ENCODE measurements around the gene STAMBP.

GRCh38 chr2:73899801-73900336 lies 71.1 kb downstream of the STAMBP start:
- TF ChIP-seq CEBPZ (IDR thresholded peaks at IDR 0.05; ENCODE audit: low read length) = no peak
- TF ChIP-seq ZNF431 (CRISPR knock-in tag; IDR thresholded peaks at IDR 0.05; ENCODE audit: borderline replicate concordance, low read depth) = no peak
- TF ChIP-seq NONO (IDR thresholded peaks at IDR 0.05) = no peak
- TF ChIP-seq NONO (CRISPR knock-in tag; conservative IDR thresholded peaks at IDR 0.05) = no peak
- TF ChIP-seq, protein P1, sequence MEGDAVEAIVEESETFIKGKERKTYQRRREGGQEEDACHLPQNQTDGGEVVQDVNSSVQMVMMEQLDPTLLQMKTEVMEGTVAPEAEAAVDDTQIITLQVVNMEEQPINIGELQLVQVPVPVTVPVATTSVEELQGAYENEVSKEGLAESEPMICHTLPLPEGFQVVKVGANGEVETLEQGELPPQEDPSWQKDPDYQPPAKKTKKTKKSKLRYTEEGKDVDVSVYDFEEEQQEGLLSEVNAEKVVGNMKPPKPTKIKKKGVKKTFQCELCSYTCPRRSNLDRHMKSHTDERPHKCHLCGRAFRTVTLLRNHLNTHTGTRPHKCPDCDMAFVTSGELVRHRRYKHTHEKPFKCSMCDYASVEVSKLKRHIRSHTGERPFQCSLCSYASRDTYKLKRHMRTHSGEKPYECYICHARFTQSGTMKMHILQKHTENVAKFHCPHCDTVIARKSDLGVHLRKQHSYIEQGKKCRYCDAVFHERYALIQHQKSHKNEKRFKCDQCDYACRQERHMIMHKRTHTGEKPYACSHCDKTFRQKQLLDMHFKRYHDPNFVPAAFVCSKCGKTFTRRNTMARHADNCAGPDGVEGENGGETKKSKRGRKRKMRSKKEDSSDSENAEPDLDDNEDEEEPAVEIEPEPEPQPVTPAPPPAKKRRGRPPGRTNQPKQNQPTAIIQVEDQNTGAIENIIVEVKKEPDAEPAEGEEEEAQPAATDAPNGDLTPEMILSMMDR (CRISPR knock-in tag; IDR thresholded peaks at IDR 0.05) = no peak
